GM21529 (cell line): Measurements from ENCODE around the gene PLXDC2.
A peak's percentile ranks its signal among the peaks of the same experiment; 100 is the strongest.

Experiments
- ATAC-seq: cut with Tn5 transposase; IDR thresholded peaks from one replicate; pipeline ENCODE4 v1.9.1; 2021; ENCODE audit not compliant: unreplicated experiment

PLXDC2 gene

DNA sequence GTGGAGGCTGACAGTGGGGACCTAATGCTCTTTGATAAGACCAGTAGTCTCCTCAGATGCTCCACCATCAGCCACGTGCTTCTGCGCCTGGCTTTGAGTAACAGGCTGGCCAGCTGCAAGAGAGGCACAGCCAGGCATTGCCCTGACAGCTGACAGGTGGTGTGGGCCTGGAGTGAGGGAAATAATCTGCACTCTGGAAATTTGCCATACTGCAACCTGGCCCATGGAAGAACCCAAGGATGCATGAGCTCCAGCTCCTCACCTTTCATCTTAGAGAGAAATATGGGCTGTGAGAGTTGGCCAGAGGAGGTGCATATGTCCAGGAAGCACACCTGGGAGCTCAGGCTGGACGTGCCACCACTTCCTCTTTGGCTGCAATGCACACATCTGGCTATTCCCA is 118.9 kb downstream of the PLXDC2 start:
- no peak for ATAC-seq

DNA sequence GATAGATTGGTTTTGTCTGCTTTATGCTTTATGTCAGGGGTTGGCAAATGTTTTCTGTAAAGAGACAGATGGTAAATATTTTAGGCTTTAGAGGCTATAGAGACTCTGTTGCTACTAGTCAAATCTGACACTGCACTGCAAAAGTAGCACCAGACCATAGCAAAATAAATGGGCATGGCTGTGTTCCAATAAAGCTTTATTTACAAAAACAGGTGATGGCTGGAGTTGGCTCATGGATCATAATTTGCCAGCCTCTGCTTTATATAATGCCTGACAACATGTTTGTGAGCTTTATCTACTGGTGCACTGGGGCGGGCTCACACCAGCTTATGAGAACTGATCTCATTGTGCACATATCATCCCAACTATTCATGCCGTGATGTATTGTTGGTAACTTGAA is 120.1 kb downstream of the PLXDC2 start:
- no peak for ATAC-seq

GRCh38 chr10:19937989-19938388 is 121.8 kb downstream of the PLXDC2 start:
- ATAC-seq, result no peak

DNA sequence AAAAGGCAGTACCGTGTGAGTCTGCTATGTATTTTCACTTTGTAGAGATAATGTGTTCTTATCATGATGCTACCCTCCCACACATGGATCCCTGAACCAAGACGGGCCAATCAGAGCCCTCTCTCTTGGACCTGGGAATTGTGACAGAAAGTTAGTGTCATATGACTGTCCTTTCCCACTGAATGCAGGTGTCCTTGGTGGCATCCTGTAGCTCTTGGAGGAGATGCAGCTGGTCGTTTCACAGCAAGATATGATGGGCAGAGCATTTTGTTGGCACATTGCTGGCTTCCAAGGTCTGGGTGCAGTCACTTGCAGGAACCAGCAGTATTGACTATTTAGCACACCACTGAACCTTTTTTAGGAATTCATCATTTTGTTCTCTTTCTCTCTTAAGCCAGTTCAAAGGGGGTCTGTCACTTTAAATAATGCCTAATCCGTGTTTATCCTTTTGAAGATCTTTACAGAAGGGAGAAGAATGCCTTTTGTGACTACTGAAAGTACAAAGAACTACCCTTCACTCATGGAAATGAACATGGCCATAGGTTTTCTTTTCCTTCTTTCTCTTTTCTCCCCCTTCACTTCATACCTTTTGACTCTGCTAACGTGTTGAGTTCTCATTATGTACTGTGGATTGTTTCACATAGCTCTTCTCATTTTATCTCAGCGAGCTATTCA is 125.1 kb downstream of the PLXDC2 start:
- no peak for ATAC-seq

DNA sequence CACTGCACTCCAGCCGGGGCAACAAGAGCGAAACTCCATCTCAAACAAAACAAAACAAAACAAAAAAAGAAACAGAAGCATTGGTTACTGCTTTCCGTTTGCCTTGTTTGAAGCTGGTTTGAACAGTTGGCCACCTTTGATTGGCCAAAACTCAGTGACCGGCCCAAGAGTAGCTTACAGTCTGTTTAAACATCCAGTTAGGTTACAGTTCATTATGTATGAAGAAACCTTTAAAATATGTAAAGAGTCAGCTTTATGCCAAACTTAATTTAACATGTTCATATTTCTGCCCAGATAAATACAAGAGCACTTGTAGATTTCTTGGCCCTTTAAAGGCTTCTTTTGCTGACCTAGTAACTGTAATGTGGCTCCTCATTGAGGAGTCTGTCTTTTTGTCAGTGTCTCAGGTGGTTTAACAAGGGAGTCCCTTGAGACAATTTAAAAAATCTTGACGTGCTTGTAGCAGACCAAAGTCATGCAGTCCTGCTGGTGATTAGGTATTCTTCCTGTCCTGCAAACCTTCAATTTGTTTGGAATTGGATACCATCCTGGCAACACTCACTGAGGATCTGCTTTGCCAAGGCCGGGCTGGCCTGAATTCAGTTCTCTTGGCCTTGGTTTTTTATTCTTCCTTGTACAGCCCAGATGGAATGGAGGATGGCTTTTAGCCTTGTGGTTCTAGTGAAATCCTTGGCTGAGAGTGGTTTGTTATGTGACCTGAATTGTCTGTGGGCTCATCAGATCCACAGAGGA is 128.9 kb downstream of the PLXDC2 start:
- no peak for ATAC-seq

DNA sequence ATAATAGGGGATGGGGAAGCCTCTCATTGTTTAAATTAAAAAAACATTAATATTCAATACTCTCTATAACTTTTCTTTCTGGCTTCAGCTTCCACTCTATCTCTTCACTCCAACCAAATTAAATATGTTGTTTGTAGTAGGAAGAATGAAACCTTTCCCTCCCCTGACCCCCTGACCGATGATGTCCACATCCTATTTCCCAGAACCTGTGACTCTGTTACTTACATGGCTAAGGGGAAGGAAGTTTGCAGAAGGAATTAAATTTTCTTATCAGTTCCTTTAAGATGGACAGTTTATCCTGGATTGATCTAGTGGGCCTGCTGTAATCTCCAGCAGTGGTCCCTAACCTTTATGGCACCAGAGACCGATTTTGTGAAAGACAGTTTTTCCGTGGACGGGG is 130.0 kb downstream of the PLXDC2 start:
- ATAC-seq, result no peak

DNA sequence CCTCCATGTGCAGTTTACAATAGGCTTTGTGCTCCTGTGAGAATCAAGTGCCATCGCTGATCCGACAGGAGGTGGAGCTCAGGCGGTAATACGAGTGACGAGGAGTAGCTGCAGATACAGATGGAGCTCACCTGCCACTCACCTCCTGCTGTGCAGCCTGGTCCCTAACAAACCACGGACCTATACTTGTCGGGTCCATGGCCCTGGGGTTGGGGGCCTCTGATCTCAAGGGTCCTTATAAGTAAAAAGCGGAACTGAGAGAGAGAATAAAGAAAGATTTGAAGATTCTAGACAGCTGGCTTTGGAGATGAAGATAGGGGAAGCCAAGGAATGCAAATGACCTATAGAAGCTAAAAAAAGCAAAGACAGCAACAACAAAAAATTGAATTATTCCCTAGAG is 130.6 kb downstream of the PLXDC2 start:
- ATAC-seq, result no peak

- no peak for ATAC-seq
Observed at GRCh38 chr10:19947215-19947614, 131.0 kb downstream of the PLXDC2 start.

DNA sequence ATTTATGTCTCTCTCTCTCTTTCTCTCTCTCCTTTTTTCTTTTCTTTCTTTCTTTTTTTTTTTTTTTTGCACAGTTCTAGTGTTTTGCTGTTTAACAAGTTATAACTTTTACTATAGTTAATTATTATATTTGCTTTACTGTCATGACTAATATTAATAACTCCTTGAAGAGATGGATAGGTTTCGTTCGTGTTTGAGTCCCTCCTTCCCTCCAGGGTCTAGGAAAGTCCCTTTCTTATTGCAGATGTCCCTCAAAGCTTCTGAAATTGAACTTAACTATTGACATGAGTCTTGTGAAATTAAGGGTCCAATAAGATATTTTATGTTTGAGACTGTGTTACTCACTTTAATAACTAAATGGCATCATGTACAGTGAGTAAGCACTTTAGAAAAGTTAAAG is 131.4 kb downstream of the PLXDC2 start:
- peak; percentile 60 for ATAC-seq

DNA sequence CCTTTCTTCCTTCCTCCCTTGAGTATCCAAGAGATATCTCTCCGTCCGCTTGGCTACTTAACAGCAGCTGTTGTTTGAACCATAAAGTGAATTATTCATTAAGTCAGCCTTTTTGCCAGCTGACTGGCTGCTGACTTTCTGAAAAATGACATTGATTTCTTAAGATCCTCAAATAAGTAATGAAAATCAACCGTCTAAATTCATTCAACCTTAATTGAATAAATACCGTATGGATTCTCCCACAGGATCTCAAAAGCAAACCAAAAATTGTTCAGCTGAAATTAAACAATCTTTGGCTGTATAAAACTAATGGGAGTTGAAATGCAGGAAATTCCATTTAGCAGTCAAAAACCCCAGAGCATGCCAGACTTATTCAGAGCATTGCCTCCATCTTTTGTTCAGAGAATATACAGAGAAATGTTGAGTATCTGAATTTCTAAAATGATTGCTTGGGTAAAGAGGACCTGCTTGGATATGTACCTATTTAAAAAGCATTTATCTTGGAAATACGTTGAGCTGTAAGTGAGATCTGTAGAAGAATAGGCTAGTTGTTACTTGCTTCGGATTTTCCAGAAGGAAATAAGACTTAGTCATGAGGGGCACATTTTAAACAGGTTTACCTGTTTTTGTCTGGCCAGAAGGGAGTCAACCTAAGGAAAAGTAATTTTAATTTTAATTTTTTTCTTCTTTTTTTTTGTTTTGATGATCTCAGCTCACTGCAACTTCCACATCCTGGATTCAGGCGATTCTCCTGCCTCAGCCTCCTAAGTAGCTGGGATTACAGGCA is 136.2 kb downstream of the PLXDC2 start:
- ATAC-seq, result no peak

DNA sequence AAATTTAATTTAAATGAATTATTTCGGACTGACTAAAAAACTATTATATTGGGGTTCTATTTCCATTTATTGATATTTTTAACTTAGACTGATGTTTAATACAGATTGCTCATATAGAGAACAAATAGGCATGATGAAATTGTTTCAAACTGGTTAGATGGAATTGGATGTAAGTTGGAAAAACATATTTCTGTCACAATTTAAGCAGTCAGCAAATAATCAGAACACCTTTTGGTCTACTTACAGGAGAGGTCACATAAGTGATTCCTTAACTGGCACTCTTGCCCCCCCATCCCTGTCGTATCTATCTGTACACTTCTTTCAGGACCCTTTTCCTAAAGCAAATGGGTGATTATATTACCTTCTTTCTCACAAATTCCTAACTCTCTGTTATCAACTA is 138.4 kb downstream of the PLXDC2 start:
- no peak for ATAC-seq

DNA sequence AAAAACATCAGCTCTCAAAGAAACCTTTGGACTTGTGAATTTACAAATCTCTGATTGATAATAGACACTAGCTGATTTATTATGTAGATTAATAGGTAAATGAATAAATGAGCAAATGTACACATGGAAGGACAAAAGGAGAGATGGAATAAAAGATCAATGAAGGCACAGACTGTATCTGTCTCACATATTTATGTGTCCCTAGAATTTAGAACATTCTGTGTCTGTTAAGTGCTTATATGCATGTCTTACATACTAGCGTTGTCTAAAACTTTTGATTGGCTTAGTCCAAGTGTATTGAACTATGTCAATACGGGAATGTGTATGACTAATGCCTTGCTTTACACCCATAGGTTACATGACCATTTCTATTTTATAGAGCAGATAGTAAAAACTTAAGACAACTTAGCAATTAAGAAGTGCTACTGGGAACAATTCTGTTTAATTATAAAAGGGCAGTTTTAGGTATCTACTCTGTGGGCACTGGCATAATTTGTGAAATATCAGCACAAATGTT is 140.3 kb downstream of the PLXDC2 start:
- no peak for ATAC-seq

DNA sequence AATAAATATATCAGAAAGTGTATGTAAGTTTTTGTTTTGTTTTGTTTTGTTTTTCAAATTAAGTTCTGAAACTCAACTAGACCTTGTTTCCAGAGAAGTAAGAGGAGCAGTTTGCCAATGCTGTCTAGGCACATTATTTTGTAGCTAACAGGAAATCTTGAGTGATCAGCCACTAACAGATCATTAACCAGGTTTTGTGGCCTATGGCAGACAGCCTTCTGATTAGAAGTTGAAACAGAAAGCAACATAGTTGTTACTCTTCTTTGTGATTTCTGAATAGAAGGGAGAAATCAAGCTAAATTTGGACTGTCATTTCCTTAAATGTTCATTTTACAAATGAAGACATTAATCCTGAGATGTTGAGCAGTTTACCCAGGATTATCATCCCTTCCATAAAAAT is 142.6 kb downstream of the PLXDC2 start:
- peak; percentile 88 for ATAC-seq

DNA sequence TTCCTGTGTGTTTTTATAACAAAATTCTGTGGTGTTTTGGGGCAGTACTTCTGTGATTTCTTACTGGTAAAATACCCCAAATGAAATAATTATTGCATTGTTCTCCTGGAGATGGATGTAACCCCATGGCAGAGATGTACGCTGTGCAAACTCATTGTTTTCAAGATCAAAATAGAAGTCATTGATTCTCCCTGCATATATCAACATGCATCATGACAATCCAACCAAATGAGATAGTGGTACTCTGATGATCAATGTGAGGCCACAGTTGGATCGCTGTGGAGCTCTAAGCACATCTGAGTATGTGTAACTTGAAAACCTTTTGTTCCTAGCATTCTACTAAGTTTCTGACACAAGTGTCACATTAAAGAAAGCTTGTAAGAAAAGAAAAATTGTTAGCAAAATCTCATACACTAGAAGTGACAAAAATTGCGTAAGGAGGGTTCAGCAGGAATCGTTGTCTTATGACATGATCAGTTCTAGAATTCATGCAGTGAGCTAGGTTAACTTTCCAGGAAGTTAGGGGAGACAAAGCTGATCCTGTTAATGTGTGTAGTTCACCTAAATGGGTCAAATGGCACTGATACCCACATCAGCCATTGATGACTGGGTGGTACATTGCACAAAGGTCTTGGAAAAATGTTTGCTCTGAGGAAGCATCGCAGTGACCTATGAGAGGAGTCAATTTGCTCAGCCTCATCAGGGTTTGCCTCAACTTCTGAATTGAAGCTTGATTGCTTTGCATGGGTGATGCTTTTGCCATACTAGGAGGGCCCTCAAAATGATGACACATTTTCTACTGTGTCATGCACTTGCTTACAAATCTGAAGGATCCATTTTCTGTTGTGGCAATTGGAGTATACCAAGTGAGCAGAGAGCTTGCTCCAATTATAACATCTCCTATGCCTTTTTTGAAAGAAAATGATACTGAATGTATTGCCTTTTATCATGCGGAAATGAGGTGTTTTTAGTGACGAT is 145.1 kb downstream of the PLXDC2 start:
- ATAC-seq, result no peak

- no peak for ATAC-seq
Observed at GRCh38 chr10:19964625-19965024, 148.4 kb downstream of the PLXDC2 start.

DNA sequence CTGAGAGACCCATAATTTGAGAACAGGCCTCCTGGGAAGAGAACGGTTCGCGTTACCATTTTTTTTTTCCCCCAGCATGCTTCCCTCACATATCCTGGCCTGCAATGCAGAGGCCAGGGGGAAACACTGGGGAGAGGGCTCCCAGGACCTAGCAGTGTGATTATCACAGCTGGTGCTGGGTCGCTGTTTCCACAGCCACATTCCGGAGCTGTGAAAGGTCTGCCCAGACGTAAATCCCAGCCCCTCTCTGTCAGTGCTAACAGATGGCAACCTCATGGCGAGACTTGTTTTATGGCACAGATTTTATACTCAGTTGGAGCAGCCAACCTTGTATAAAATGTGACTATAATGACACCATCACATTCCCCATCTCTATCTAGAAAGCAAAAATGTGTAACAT is 150.5 kb downstream of the PLXDC2 start:
- ATAC-seq, result no peak

DNA sequence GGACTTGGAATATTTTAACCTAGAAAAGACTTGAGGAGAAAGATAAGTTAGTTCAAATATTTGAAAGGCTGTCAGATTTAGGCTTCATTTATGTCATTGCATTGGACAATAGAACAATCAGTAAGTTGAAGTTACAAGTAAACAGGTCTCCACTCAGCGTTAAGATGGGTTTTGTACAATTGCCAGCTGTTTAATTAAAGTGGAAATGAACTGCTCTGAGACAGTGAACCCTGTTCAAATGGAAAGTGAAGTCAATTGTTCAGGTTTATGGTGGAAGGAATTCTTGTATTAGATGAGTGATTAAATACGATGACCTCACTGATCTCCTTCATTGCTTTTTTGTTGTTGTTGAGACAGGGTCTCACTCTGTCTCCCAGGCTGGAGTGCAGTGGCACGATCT is 151.7 kb downstream of the PLXDC2 start:
- no peak for ATAC-seq

GRCh38 chr10:19968745-19969144 is 152.5 kb downstream of the PLXDC2 start:
- no peak for ATAC-seq

GRCh38 chr10:19970256-19970655 is 154.0 kb downstream of the PLXDC2 start:
- no peak for ATAC-seq

- no peak for ATAC-seq
Observed at GRCh38 chr10:19970717-19971116, 154.5 kb downstream of the PLXDC2 start.
